GM12865 (cell line): ENCODE results near the gene ITPR1.

Experiments used
- DNase-seq: peaks from one replicate; pipeline ENCODE4 v3.0.0; 2010; ENCODE audit warnings: low read depth
- H3K4me3 ChIP-seq: 2 replicates; pipeline ENCODE4 v1.5.1; 2011; ENCODE audit warnings: mild to moderate bottlenecking, low read depth, low read length, control low read depth
- TF ChIP-seq, protein P1 (sequence below): IDR thresholded peaks from 2 replicates; pipeline ENCODE4 v1.5.1; 2011; ENCODE audit warnings: low read length, control low read depth, low read depth, inconsistent platforms; ENCODE audit not compliant: insufficient read depth; ENCODE audit errors: missing control alignments

The ITPR1 gene

DNA sequence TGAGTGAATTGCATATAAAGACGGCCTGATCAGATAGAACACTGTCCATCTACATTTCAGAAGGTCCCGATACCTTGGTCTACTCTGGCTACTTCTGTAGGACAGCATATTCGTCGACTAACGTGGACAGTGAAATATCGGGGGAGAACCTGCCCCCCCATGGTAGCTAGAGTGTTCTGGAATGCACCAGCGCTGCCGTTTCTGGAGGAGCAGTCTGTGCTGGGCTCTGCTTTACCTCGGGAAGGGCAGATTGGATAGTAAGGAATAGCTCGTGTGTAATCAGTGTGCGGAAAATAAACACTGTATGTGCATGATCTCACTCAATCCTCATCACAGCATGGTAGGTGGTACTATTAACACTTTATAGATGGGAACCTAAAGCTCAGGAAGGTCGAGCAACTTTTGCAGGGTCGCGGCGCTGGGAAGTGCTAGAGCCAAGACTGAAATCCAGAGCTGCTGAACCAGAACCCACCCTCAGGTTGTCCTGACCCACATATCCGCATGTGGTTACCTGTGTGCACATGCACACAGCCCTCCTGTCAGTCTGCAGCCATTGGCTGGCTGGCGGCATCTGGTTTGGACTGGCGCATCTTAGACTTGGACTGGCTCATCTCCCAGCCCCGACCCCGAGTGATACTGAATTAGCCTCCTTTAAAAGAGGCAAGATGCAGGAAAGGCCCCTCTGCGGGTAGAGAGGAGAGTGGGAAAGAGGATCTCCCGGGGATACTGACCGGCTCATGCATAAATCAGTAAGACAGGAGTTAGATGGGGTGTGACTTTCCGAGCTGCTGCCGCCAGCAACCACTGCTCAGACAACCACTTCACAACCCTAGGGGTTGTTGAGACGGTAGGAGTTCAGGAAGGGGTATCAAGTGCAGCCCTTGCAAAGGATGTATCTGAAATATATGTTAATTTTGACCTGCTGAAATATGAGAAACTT, 331.1 kb downstream of the ITPR1 start:
- no peak for DNase-seq
- H3K4me3 ChIP-seq, result no peak overlapping the region
- TF ChIP-seq, protein P1, sequence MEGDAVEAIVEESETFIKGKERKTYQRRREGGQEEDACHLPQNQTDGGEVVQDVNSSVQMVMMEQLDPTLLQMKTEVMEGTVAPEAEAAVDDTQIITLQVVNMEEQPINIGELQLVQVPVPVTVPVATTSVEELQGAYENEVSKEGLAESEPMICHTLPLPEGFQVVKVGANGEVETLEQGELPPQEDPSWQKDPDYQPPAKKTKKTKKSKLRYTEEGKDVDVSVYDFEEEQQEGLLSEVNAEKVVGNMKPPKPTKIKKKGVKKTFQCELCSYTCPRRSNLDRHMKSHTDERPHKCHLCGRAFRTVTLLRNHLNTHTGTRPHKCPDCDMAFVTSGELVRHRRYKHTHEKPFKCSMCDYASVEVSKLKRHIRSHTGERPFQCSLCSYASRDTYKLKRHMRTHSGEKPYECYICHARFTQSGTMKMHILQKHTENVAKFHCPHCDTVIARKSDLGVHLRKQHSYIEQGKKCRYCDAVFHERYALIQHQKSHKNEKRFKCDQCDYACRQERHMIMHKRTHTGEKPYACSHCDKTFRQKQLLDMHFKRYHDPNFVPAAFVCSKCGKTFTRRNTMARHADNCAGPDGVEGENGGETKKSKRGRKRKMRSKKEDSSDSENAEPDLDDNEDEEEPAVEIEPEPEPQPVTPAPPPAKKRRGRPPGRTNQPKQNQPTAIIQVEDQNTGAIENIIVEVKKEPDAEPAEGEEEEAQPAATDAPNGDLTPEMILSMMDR, result no peak

DNA sequence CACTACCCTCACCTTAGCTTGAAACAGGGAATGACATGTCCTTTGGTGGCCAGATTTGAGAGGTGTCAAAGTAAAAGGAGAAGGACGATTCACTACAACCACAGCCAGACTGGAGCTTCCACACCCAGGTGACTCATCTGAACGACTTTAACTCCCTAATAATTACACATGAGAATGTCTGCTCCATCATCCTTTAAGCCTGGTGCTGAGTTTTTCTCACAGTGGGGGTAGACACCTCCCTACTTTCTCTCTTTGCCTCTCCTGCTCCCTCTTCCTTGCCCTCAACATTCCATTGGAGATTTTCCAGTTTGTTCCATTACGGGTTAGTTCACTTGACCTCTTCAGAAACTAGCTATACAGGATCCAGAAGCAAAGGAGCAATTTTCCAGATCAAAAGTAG, 331.8 kb downstream of the ITPR1 start:
- H3K4me3 ChIP-seq, result no peak overlapping the region
- TF ChIP-seq, protein P1, result no peak
- DNase-seq, result no peak

GRCh38 chr3:4825436-4826236, 332.5 kb downstream of the ITPR1 start:
- DNase-seq, result no peak
- TF ChIP-seq, protein P1, result no peak
- no peak overlapping the region for H3K4me3 ChIP-seq

DNA sequence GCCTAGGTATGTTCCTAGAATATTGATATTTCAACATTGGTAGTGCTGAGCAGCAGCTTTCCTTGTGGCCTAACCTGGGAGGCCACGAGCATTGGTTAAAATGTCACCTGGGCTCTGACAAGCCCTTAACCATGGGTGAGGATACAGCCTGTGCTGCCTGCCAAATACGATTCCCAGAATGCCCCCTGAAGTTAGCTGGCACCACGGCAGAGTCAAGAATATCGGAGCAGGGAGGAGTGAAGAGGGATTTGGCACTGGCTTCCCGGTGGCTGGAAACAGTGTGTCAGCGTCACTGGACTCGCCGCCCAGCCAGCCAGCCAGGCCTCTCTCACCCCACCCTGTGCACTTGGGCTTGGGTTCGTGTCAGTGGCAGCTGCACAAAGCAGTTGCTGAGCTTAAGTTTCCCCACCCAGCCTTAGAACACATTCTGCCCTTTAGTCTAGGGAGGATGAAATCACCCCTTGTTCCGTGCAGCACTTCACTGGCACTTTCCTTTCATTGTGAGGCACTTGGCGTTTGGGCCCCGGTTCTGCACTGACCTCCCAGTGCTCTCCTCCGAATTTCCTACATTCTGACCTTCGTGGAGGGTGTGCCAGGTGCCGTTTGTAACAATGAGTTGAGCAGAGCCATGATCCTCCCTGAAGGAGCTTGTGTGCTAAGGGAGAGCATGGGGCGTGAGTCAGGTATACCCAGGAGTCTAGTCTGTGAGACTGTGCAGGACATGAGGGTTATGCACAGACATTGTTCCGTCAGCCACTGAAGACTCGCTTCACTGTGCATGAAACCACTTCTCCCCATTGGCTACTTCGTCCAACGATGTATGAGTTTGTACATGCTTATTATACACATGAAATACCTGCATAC, 333.3 kb downstream of the ITPR1 start:
- TF ChIP-seq, protein P1, result no peak
- no peak for DNase-seq
- no peak overlapping the region for H3K4me3 ChIP-seq

- no peak overlapping the region for H3K4me3 ChIP-seq
- DNase-seq, result no peak
- TF ChIP-seq, protein P1, result no peak
These were observed 334.6 kb downstream of the ITPR1 start for GRCh38 chr3:4827767-4828166.

DNA sequence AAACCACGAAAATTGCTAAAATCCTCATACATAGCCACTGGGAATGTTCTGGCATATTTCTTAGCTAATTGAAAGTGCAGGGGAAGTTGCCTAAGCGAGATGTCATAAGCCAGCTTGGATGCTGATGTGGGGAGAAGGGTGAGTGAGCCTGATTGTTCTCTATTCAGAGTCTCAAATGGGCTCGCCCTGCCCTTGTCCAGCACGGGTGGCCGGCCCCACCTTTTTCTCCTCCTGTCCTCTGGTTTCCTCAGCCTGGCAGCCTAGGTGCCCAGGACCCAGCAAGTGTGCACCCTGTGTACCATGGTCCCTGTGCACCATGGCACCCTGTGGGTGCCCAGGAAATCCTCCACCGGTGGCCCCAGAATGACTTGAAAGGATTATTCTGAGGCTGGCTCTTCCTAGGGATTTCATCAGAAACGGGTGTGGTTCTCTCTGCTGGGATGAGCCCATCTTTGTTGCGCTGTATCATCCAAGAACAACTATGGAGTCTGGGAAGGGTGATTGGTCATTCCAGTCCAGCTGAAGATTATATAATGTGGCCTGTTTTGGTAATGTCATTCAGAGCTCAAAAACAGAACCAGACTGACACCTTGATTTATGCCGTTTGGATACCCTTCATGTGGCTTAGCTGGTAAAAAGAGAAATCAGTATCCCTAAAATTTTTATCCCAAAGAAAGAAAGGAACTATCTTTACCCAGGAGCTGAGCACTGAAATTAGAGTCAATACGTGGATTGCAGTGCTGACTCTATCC, 335.3 kb downstream of the ITPR1 start:
- TF ChIP-seq, protein P1, result no peak
- no peak overlapping the region for H3K4me3 ChIP-seq
- DNase-seq, result no peak
